HG03354 (cell line): ENCODE data around the gene CMIP.

ENCODE experiments used
- ATAC-seq: cut with Tn5 transposase; IDR thresholded peaks from one replicate; pipeline ENCODE4 v1.9.1; 2021; ENCODE audit warnings: mild to moderate bottlenecking; ENCODE audit not compliant: unreplicated experiment, poor library complexity, severe bottlenecking

The CMIP gene

DNA sequence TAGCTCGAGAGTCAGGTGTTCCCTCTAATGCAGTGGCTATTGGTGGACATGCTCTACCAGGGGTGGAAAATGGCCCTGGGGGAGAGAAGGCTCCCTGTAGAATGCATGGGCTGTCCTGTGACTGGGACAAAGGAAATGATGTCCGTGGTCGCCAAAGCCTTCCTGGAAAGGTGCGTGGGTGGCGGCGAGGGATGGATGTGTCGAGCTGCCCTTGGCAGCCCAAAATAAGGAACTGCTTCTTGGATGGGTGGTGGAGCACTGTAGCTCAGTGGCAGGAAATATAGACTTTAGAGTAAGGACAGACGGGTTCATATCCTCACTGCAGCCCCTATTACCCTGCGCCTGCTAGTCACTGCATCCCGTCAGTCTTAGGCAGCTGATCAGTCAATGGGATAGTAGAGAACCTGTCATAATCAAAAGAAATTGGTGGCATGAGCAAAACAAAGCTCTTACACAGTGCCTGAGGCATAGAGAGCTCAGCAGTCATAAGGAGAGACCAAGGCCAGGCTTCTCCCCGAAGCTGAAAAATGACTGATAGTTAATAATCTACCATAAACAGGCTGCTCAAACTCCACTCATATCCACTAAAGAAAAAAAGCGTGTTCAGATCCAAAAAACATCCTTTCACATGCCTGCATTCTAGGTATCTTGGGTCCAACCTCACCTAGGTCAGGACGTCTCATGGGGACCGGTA is 211.0 kb downstream of the CMIP start:
- no peak for ATAC-seq

DNA sequence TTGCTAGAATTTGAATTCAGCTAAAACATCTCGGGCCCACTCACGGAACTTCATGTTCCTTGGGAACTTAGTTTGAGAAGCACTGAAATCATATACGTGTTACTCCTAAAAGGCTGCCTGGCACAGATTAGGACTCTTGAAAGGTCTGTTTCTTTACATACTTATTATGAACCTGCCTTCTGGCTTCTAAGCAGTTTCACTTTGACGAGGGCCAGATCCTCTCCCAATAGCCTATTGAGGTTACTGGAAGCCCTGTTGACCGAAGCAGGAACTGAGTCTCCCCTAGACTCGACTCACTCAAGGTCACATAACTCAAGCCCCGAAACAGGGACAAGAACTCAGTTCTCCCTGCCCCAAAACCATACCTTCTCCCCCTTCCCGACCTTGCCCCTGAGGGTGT is 212.6 kb downstream of the CMIP start:
- no peak for ATAC-seq

DNA sequence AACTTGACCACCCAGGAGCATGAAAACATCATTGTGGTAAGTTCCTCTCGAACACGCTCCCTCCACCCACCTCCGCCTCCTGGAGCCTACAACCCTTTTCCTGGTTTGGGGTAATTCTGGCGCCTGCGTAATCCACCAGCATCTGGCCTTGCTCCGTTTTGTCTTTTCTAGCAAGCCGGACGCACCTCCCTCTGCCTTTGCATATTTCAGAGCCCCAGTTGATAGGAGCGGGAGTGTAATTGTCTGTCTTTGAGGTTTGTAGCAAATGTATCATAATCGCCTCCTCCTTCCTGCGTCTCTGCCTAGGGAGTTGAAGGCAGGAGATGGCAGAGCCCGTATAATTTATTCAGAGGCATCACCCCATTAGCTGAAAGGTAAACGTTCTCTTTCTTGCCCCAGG is 213.2 kb downstream of the CMIP start:
- no peak for ATAC-seq

DNA sequence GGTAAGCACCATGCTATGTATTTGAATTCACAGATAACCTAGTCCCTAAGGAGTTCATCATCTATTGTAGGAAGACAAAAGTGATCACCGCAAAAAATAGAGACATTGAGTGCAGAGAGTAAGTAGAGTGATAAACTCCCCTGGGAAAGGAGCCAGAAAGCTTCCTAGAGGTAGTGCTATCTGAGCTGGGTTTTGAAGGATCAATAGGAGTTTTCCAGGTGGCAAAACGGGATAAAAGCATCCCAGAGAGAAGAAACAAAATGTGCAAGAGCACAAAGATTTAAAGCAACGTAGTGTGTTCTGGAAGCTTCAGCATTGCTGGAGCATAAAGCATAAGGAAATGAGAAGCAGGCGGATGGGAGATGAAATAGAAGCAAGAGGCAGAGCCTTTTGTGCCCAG is 213.8 kb downstream of the CMIP start:
- ATAC-seq, result no peak

DNA sequence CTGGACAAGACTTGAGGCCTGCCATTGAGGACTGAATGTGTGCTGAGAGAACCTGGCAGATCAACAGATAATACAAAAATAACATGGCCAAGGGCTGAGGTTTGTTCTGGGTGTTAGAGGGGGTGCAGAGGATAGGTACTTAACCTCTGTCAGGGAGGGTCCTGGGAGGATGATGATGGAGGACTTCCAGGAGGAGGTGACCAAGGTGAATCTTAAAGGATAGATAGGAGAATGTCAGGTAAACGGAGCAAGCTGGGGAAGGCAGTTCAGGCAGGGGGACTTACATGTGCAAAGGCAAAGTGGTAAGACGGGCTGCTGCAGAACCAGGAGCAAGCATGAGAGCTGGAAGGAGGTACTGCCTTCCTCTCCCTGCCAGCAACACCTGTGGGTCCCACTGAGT is 214.6 kb downstream of the CMIP start:
- ATAC-seq, result no peak

DNA sequence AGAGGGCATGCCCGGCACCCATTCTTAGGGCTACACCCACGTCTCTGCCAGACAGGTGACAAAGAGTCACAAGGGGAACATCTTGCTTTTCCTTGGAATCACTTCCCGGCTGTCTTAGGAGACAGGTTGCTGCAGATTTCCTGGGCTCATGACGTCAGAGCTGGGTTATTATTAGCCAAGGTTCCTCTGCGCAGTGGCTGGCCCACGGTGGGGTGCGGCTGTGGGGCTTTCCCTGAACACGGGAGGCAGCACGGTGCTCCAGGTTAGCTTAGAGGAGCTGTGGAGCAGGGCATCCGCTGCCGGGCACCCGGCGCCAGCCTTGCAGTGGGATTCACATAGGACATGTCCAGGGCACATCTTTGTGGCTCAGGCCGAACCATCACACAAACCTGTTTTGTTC is 216.5 kb downstream of the CMIP start:
- ATAC-seq, result no peak

DNA sequence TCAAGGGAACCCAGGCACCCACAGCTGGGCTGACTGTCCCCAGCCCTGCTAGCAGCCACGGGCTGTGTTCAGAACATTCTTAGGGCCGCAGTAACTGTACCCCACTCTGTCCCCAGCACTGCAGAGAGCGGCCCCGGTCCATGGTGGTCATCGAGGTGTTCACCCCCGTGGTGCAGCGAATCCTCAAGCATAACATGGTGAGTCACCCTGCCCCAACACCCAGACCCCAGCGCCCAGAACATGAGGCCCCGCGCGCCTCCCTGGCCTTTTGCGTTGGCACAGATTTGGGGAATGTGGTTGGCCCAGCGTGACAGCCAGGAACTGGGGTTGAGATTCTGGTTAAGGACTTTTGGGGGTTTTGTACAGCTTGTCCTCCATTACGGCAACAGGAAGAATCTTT is 219.5 kb downstream of the CMIP start:
- ATAC-seq, result no peak

DNA sequence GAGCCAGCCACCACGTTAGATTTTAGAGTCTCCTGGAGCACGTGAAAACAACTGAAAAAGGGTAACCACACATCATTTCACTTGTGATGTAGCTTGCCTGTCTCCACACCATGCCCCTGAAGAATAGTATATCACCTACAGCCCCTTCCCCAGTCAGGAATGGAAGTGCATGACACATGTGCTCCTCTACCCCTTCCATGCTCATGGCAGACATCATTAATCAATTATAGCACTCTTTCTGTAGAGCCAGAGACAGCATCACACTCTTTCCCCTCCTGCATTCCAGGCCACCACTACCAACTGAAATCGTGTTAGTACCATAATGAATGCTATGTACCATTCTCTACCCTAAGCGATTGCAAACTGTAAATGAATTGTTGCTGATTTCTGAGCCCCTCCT is 221.0 kb downstream of the CMIP start:
- no peak for ATAC-seq

DNA sequence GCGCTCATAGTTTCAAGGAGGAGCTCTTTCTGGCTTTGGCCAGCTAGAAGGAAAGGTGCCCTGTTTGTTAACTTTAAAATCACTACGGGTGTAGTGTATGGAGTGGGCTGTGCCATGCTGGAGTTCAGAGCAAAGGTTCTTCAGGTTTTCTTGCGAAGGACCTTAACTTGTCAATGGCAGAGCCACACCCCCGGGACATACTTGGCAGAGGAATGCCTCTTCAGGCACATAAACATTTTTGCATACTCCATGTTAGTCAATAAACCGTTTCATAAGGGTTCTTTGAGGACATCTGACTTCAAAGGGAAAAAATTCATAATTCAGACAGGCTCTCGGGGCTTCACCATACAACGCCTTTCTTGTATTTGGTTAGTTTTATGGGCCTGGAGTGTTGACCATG is 221.5 kb downstream of the CMIP start:
- no peak for ATAC-seq

DNA sequence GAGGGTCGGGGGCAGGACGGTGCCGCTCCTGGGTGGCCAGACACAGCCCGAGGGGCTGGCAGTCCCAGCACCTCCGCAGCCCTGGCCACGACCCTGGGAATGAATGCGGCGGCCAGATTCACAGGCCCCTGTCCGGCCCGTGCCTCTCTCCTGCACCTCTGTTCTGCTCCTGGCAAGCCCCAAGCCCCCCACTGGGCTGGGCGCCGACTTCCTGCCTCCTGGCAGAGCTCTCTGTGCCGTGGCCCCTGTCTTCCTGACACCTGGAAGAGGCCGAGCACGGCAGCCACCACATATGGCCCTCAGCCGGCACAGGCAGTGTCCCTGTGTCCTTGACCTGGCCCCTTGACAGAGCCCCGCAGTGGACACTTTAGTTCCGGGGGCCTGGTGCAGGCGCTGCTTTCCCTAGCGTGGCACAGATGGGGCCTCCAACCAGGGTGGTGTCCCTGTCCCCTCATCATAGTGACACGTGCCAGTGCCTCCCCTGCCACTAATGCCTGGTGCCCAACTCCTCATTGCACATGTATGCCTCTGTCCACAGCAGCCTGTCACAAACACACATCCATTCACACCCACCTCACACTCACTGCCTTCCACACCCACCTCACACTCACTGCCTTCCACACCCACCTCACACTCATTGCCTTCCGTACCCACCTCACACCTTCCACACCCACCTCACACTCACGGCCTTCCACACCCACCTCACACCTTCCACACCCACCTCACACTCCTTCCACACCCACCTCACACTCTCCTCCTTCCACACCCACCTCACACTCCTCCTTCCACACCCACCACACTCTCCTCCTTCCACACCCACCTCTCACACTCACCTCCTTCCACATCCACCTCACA is 223.9 kb downstream of the CMIP start:
- no peak for ATAC-seq

DNA sequence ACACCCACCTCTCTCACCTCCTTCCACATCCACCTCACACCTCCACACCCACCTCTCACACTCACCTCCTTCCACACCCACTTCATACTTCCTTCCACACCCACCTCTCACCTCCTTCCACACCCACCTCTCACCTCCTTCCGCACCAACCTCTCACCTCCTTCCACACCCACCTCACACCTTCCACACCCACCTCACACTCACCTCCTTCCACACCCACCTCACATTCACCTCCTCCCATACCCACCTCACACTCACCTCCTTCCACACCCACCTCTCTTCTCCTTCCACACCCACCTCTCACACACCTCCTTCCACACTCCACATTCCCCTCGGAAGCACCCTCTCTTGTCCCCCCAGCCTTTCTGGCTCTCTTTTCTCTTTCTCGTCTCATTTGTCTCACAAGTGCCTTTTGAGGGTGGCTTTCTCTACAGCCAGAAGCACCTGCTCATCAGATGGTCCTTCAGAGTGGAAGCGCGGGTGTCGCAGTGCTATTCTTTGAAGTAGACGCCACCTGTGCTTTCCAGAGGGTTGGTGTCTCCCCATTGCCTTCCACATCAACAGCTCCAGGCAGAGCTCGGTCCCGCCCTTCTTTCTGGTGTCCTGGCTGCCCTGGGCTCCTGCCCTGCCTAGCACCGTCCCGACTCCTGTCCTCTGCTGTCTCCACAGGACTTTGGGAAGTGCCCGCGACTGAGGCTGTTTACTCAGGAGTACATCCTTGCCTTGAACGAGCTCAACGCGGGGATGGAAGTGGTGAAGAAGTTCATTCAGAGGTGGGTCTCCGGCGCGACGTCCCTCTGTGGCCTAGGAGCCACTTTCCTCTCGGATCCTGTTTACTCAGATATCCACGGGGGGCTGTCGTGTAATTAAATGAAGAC is 225.1 kb downstream of the CMIP start:
- no peak for ATAC-seq

DNA sequence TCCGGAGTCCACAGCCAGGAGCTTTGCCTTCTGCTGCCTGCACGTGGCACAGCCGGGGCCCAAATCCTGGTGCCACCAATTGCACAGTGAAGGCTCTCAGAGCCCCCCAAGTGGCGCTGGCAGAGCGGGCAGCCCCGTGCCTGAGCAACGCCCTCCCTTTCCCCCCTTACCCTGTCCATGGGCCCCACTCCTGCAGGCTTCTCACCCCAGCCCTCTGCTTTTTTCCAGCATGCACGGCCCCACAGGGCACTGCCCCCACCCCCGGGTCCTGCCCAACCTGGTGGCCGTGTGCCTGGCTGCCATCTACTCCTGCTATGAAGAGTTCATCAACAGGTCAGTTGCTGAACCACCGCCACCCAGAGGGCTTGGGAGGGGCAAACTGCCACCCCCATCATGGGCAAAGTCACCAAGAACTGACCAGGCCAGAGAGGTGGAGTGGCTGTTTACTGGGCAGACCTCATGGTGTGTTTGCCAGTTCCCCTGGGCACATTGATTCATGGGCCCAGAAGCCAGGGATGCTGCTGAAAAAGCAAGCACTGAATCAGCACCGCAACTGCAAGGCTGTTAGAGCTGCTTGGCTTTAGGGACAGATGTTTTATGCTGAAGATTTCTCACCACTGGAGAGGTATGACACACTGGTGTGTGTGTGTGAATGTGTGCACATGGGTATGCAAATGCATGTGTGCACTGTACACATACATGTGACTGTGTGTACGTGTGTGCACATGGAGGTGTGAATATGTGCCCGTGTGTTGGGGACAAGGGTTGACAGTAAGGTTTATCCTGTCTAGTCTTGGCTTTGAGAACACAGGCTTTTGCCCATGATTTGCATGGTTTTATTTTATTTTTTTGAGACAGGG is 227.4 kb downstream of the CMIP start:
- no peak for ATAC-seq

DNA sequence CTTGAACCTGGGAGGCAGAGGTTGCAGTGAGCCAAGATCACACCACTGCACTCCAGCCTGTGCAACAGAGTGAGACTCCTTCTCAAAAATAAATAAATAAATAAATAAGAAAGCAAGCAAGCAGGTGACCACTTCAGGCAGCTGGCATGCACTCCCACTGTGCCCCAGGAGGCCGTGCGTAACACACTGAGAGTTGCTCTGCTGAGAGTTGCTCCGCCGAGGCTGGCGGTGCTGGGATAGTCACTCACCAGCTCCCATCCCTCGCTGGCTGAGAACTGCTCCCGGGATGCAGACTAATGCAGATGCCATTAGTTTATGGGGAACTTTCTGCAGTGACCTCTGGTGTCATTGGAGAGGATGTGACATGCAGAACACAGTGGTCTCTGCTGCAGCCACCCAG is 228.8 kb downstream of the CMIP start:
- no peak for ATAC-seq

DNA sequence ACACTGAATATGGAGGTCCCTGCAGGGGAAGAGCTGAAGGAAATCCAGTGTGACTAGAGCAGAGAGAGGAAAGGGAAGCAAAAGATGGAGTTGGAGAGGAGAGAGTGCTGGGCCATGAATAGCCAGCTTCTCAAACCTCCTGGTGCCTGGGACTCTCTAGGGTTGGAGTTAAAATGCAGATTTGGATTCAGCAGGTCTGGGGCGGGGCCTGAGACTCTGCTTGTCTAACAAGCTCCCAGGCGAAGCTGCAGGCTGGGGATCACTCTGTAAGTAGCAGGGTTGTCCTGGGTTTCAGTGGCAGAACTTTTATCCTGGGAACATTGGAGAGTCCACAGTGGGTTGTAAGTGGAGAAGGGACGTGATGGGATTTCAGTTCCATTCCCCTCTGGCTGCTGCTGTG is 231.1 kb downstream of the CMIP start:
- no peak for ATAC-seq

DNA sequence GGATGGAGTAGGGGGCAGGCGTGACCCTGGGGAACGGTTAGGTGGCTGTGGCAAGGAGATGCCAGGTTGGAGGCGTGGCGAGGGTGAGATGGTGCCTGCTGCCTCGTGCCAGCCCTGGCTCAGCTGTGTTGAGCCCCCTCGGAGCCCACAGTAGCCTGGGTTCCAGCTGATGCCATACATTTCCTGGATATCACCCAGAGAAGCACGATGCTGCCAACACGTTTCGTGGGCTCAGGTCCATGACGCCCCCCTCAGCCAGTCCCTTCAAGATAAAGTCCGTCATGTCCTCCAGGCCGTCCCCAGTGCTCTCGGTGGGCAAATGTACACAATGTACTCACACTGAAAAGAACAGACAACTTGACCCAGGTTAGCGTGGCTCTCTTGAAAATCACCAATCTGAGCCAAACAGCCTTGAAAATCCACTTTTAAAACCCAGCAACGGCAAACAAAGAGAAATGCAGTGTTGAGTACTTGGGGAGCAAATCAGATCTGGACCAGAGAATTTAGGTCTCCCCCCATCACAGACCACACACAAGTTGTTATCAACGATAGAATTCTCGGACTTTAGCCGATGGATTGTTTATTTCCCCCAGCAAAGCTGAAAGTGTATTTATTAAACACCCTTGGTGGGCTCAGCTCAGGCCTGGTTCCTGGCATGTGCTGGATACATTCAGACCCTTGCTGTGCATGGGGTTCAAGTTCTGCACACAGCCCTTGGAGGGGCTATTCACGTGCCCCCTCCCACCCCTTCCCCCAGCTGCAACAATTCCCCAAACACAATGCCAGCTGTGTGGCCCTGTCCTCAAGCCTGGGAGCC is 231.7 kb downstream of the CMIP start:
- ATAC-seq, result no peak

DNA sequence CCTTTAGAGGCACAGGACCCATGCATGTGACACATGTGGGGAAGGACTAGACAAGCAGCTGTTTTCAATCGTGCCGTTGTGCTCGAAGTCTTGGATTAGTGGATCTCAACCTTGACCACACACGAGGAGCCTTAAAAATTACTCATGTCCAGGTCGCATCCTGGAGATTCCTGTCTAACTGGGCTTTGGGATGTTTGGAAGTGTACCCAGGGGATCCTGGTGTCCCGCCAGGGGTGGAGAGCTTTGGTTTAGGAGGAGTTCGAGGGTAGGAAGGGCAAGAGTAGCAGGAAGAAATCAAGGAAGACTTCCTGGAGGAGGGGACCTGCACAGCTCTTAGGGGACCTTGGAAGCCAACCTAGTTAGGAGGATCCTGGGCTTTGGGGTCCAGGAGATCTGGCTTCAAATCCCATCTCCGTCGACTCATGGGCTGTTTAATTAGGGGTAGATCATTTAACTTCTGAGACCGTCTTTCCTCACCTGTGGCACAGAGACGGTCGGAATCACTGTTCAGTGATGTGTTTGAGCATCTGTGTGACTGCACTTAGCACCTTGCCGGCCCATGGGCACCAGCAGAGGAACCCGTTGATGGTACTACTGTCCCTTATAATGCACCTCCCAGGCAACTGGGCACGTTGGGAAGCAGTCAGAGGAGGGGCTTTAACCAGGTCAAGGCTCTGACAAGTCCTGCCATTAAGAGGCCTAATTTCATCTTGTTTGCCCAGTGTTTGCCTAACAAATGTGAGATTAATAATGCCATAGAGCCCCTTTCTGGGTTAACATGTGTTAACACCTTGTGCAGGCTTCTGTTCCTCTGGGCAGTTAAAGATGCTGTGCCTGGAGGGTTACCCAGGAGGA is 232.5 kb downstream of the CMIP start:
- ATAC-seq, result no peak

DNA sequence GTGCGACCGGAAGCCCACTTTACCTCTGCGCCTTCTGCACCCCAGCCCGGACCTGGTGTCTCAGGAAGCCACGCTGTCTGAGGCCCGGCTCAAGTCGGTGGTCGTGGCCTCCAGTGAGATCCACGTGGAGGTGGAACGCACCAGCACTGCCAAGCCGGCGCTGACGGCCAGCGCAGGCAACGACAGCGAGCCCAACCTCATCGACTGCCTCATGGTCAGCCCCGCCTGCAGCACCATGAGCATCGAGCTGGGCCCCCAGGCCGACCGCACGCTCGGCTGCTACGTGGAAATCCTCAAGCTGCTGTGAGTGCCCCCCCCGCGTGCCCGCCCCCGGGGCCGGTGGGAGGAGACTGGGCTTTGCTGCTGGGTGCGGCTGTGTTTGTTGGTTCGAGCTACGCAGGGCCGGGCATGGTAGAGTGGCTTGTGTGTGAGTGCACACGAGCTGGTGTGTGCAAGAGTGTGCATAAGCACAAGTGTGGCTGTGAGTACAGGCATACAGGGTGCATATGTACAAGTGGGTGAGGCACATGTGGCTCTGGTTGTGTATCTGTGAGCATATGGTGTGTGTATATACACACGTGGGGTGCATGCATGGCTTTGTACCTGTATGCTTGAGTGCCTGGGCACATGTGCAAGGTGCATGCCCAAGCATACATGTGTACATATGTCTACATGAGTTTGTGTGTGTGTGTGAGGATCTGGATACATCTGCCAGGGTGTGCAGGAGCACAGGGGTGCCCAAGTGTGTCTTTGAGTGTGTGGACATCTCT is 233.9 kb downstream of the CMIP start:
- no peak for ATAC-seq
